Stimulated activated CD4-positive, alpha-beta T cell treated with anti-CD3 and anti-CD28 coated beads, Interleukin-1b, Interleukin-23, amount 100 ng/mL, for 24 hours (primary cell): Measurements from ENCODE around the gene INS.

Experiments used
- DNase-seq, 4 experiments: peaks; one replicate each; pipeline ENCODE4 v3.0.0-alpha.2; 2020; ENCODE audit warnings: low read depth in 4 of 4, low spot score in 1 of 4

The INS gene

GRCh38 chr11:2160736-2161259 lies at the start of gene INS:
TSS of gene INS (minus strand) at chr11:2161209. CDS start at chr11:2160971, 238 bp downstream.
- DNase-seq: no peak

- no peak for DNase-seq
Measured at GRCh38 chr11:2210366-2211112, 49.5 kb upstream of the INS start.

- DNase-seq: no peak
Measured at GRCh38 chr11:2209900-2210321, 48.9 kb upstream of the INS start.

GRCh38 chr11:2209370-2209801 lies 48.4 kb upstream of the INS start:
- no peak for DNase-seq

GRCh38 chr11:2208691-2209369 lies 47.8 kb upstream of the INS start:
- no peak for DNase-seq

- no peak for DNase-seq
Measured at GRCh38 chr11:2207773-2208621, 47.0 kb upstream of the INS start.

- no peak for DNase-seq
Measured at GRCh38 chr11:2207212-2207611, 46.2 kb upstream of the INS start.

GRCh38 chr11:2205981-2206690 lies 45.1 kb upstream of the INS start:
- no peak for DNase-seq

- no peak for DNase-seq
Measured at GRCh38 chr11:2205214-2205720, 44.3 kb upstream of the INS start.

- DNase-seq: no peak
Measured at GRCh38 chr11:2204361-2205213, 43.6 kb upstream of the INS start.

- no peak for DNase-seq
Measured at GRCh38 chr11:2203440-2204259, 42.6 kb upstream of the INS start.

- no peak for DNase-seq
Measured at GRCh38 chr11:2202900-2203439, 42.0 kb upstream of the INS start.

- no peak for DNase-seq
Measured at GRCh38 chr11:2202071-2202899, 41.3 kb upstream of the INS start.

GRCh38 chr11:2201542-2201941 lies 40.5 kb upstream of the INS start:
- DNase-seq: no peak

- no peak for DNase-seq
Measured at GRCh38 chr11:2200957-2201519, 40.0 kb upstream of the INS start.

GRCh38 chr11:2200536-2200935 lies 39.5 kb upstream of the INS start:
- no peak for DNase-seq
